Activated B cell treated with CpG ODN at 0.5 μM for 24 hours (primary cell): ENCODE results near the gene CYREN. TPM values are rescaled to one million over a fixed set of nuclear protein-coding genes. Genes with fewer than 3 reads are reported as not detected.

Experiments used
- ATAC-seq: fragments of 200-7000 bp; cut with Tn5 transposase; one replicate; pipeline ENCODE4 v1.10.0; 2021; ENCODE audit warnings: low read depth, mild to moderate bottlenecking, moderate library complexity
- CTCF ChIA-PET: fragments of 350-600 bp; sonication (Branson Sonifier 250); formaldehyde crosslinking; loops from one replicate; lab custom pipeline; 2021; ENCODE audit warnings: antibody characterized with exemption; lab: Charles Lee
- POLR2A ChIA-PET: fragments of 350-600 bp; sonication (Branson Sonifier 250); formaldehyde crosslinking; loops from one replicate; lab custom pipeline; 2021; ENCODE audit warnings: antibody characterized with exemption; lab: Charles Lee
- DNase-seq: peaks from one replicate; pipeline ENCODE4 v3.0.0; 2022
- H3K27ac Mint-ChIP-seq: one replicate; pipeline ENCODE4 v1.8.0; 2020; ENCODE audit warnings: mixed read lengths
- H3K27me3 Mint-ChIP-seq: one replicate; pipeline ENCODE4 v1.8.0; 2021; ENCODE audit warnings: mixed read lengths
- H3K36me3 Mint-ChIP-seq: one replicate; pipeline ENCODE4 v1.8.0; 2021; ENCODE audit warnings: low read depth, mixed read lengths
- H3K4me1 Mint-ChIP-seq: one replicate; pipeline ENCODE4 v1.8.0; 2021; ENCODE audit warnings: mixed read lengths
- H3K4me3 Mint-ChIP-seq: one replicate; pipeline ENCODE4 v1.8.0; 2020; ENCODE audit warnings: mild to moderate bottlenecking, mixed read lengths
- H3K9me3 Mint-ChIP-seq: one replicate; pipeline ENCODE4 v1.8.0; 2020; ENCODE audit warnings: mixed read lengths
- intact Hi-C: fragments of 100-400 bp; cut with micrococcal nuclease; formaldehyde crosslinking; loops from one replicate; pipeline ENCODE4 v1.15.1; 2024
- total RNA-seq: library from RNA; stranded (reverse); gene quantifications from 2 replicates; pipeline ENCODE4 v1.2.3, GENCODE V29; 2022
- TF ChIP-seq, protein P1 (sequence below): fragments of 200-600 bp; IDR thresholded peaks from one replicate; pipeline ENCODE4 v1.8.0; 2022; ENCODE audit warnings: antibody characterized with exemption, mild to moderate bottlenecking

Gene CYREN
- total RNA-seq, 1 donor from 2014 or later, result 79.3 TPM

- ChIA-PET CTCF (no interaction called here), POLR2A (no interaction called here)
- H3K9me3 Mint-ChIP-seq, result peaks cover 11% of the 10 kb centered on the region
- intact Hi-C loops, result no loop called here
- no peak overlapping the region for H3K4me3 Mint-ChIP-seq
- no peaks in the 10 kb centered on the region for H3K27me3 Mint-ChIP-seq
- DNase-seq (no peak), ATAC-seq (no peak)
- H3K27ac Mint-ChIP-seq, result no peak overlapping the region
- H3K36me3 Mint-ChIP-seq, result peaks cover 11% of the 10 kb centered on the region
- no peaks in the 10 kb centered on the region for H3K4me1 Mint-ChIP-seq
- TF ChIP-seq, protein P1, sequence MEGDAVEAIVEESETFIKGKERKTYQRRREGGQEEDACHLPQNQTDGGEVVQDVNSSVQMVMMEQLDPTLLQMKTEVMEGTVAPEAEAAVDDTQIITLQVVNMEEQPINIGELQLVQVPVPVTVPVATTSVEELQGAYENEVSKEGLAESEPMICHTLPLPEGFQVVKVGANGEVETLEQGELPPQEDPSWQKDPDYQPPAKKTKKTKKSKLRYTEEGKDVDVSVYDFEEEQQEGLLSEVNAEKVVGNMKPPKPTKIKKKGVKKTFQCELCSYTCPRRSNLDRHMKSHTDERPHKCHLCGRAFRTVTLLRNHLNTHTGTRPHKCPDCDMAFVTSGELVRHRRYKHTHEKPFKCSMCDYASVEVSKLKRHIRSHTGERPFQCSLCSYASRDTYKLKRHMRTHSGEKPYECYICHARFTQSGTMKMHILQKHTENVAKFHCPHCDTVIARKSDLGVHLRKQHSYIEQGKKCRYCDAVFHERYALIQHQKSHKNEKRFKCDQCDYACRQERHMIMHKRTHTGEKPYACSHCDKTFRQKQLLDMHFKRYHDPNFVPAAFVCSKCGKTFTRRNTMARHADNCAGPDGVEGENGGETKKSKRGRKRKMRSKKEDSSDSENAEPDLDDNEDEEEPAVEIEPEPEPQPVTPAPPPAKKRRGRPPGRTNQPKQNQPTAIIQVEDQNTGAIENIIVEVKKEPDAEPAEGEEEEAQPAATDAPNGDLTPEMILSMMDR, result no peak
Measured at GRCh38 chr7:135121868-135122267, 48.6 kb downstream of the CYREN start.

DNA sequence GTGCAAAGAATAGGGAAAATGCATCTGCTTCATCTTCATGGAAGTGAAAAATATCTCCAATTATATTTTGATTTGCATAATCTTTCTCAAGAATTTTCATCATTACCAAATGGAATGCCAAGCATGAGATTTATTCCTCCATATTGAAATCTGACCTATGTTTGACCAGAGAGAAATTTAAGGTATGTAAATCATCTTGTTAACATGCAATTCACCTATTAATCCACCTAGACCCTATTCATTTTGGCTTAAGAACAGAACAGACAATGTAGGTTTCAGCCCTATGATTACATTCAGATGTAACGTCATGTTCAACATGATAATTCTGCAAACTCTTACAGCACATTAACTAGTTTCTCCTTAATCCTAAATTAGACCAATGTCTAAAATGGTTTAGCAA is 53.4 kb downstream of the CYREN start:
- H3K9me3 Mint-ChIP-seq, result peaks cover 9% of the 10 kb centered on the region
- DNase-seq (no peak), ATAC-seq (no peak)
- POLR2A ChIA-PET, result no interaction called here
- intact Hi-C loops, result no loop called here
- TF ChIP-seq, protein P1, result no peak
- no peak overlapping the region for H3K4me3 Mint-ChIP-seq
- no peak overlapping the region for H3K27ac Mint-ChIP-seq
- CTCF ChIA-PET, result no interaction called here
- no peaks in the 10 kb centered on the region for H3K27me3 Mint-ChIP-seq
- no peaks in the 10 kb centered on the region for H3K4me1 Mint-ChIP-seq
- H3K36me3 Mint-ChIP-seq, result peaks cover 11% of the 10 kb centered on the region

Other genes starting within 250 kb of the CYREN start
- gene AGBL3, start 184.2 kb downstream of the CYREN start, total RNA-seq, result 6.1 and 9.6 TPM in 2 replicates
- gene TMEM140, start 22.6 kb downstream of the CYREN start, total RNA-seq, result 18.6 and 20.9 TPM in 2 replicates
- 59.5 and 60.1 TPM in 2 replicates for gene WDR91, start 40.8 kb upstream of the CYREN start, total RNA-seq
- not detected in 2 replicates for gene STRA8, start 63.1 kb upstream of the CYREN start, total RNA-seq